ENCODE data around the gene SERPINE1. TPM values are rescaled to one million over a fixed set of nuclear protein-coding genes. Genes with fewer than 3 reads are reported as not detected.

Gene SERPINE1
- total and polyA plus RNA-seq, 2 of the 13 experiments (the other 11 are each of a cell fraction or from before 2014, with no cell fraction given), result 21.2 to 1,576 TPM

GRCh38 chr7:101124376-101125056 lies 2.4 kb upstream of the SERPINE1 start (continued):
- TF ChIP-seq STAT6 (CRISPR knock-in tag; IDR thresholded peaks at IDR 0.05; ENCODE audit: borderline replicate concordance) (0 out of 2 replicates have a peak, but pooled peaks have one; percentile 35), ARNT2 (CRISPR knock-in tag; IDR thresholded peaks at IDR 0.05; ENCODE audit: low read depth) (no peak), TBP (CRISPR knock-in tag; IDR thresholded peaks at IDR 0.05) (no peak), MEF2D (CRISPR knock-in tag; IDR thresholded peaks at IDR 0.05) (peak; percentile 73), NR0B2 (CRISPR knock-in tag; IDR thresholded peaks at IDR 0.05) (no peak), HDAC2 (CRISPR knock-in tag; IDR thresholded peaks at IDR 0.05) (peak; percentile 49; the same call in 1 of the 2 replicates), ZFP36L1 (CRISPR knock-in tag; IDR thresholded peaks at IDR 0.05) (no peak), ZNF362 (CRISPR knock-in tag; IDR thresholded peaks at IDR 0.05; ENCODE audit: borderline replicate concordance) (peak; percentile 60; the same call in 1 of the 2 replicates), CBX2 (IDR thresholded peaks at IDR 0.05; ENCODE audit: low read depth, low read length) (no peak), CBX2 (CRISPR knock-in tag; IDR thresholded peaks at IDR 0.05; ENCODE audit: low read depth) (no peak), MNT (IDR thresholded peaks at IDR 0.05) (no peak), CHD4 (IDR thresholded peaks at IDR 0.05; ENCODE audit: borderline replicate concordance, low read length) (0 out of 2 replicates have a peak, but pooled peaks have one; percentile 1), ATF3 (CRISPR knock-in tag; IDR thresholded peaks at IDR 0.05) (no peak; the same call in 1 of the 2 replicates), ZBTB46 (CRISPR knock-in tag; IDR thresholded peaks at IDR 0.05; ENCODE audit: borderline replicate concordance) (no peak), ZNF350 (CRISPR knock-in tag; IDR thresholded peaks at IDR 0.05; ENCODE audit: borderline replicate concordance, low read depth) (no peak; the same call in 1 of the 2 replicates), ZNF33B (CRISPR knock-in tag; IDR thresholded peaks at IDR 0.05) (no peak), ZNF557 (CRISPR knock-in tag; IDR thresholded peaks at IDR 0.05) (no peak), CC2D1A (CRISPR knock-in tag; IDR thresholded peaks at IDR 0.05) (no peak), PCBP2 (optimal IDR thresholded peaks at IDR 0.05; ENCODE audit: low read depth, low read length, poor library complexity, severe bottlenecking) (no peak), HES4 (CRISPR knock-in tag; IDR thresholded peaks at IDR 0.05; ENCODE audit: borderline replicate concordance) (no peak), SKI (IDR thresholded peaks at IDR 0.05; ENCODE audit: partially characterized antibody) (no peak)

All from HepG2 (cell line).